ENCODE results near the gene CRIM1. TPM values are rescaled to one million over a fixed set of nuclear protein-coding genes. Genes with fewer than 3 reads are reported as not detected.

Gene CRIM1
- total RNA-seq, 1 experiment from 2014 or later: 8.3 TPM

- DNase-seq (ENCODE audit: low spot score): no peak
Observed at GRCh38 chr2:36455788-36456187, 100.2 kb downstream of the CRIM1 start.

- no peak for DNase-seq (ENCODE audit: low spot score)
Observed at GRCh38 chr2:36456227-36457175, 100.9 kb downstream of the CRIM1 start.

GRCh38 chr2:36458106-36458505 is 102.5 kb downstream of the CRIM1 start:
- no peak for DNase-seq (ENCODE audit: low spot score)

- no peak for DNase-seq (ENCODE audit: low spot score)
Observed at GRCh38 chr2:36459725-36460137, 104.2 kb downstream of the CRIM1 start.

- peak; percentile 39 for DNase-seq (ENCODE audit: low spot score)
Observed at GRCh38 chr2:36461039-36461681, 105.6 kb downstream of the CRIM1 start.

GRCh38 chr2:36462311-36462935 is 106.8 kb downstream of the CRIM1 start:
- no peak for DNase-seq (ENCODE audit: low spot score)

- no peak for DNase-seq (ENCODE audit: low spot score)
Observed at GRCh38 chr2:36463365-36463764, 107.8 kb downstream of the CRIM1 start.

- no peak for DNase-seq (ENCODE audit: low spot score)
Observed at GRCh38 chr2:36464006-36464721, 108.6 kb downstream of the CRIM1 start.

- DNase-seq (ENCODE audit: low spot score): no peak
Observed at GRCh38 chr2:36466135-36466534, 110.6 kb downstream of the CRIM1 start.

- no peak for DNase-seq (ENCODE audit: low spot score)
Observed at GRCh38 chr2:36468463-36469105, 113.0 kb downstream of the CRIM1 start.

- no peak for DNase-seq (ENCODE audit: low spot score)
Observed at GRCh38 chr2:36469106-36469477, 113.5 kb downstream of the CRIM1 start.

- no peak for DNase-seq (ENCODE audit: low spot score)
Observed at GRCh38 chr2:36469710-36470109, 114.1 kb downstream of the CRIM1 start.

- DNase-seq (ENCODE audit: low spot score): no peak
Observed at GRCh38 chr2:36473230-36473629, 117.7 kb downstream of the CRIM1 start.

GRCh38 chr2:36476411-36476810 is 120.8 kb downstream of the CRIM1 start:
- no peak for DNase-seq (ENCODE audit: low spot score)

- DNase-seq (ENCODE audit: low spot score): no peak
Observed at GRCh38 chr2:36477315-36477714, 121.7 kb downstream of the CRIM1 start.

GRCh38 chr2:36477746-36478145 is 122.2 kb downstream of the CRIM1 start:
- DNase-seq (ENCODE audit: low spot score): no peak

GRCh38 chr2:36478332-36478738 is 122.8 kb downstream of the CRIM1 start:
- no peak for DNase-seq (ENCODE audit: low spot score)

GRCh38 chr2:36478999-36479398 is 123.4 kb downstream of the CRIM1 start:
- DNase-seq (ENCODE audit: low spot score): no peak

- DNase-seq (ENCODE audit: low spot score): no peak
Observed at GRCh38 chr2:36479406-36479805, 123.8 kb downstream of the CRIM1 start.

- no peak for DNase-seq (ENCODE audit: low spot score)
Observed at GRCh38 chr2:36480028-36480427, 124.5 kb downstream of the CRIM1 start.

GRCh38 chr2:36480636-36481035 is 125.1 kb downstream of the CRIM1 start:
- no peak for DNase-seq (ENCODE audit: low spot score)

All from H4 (cell line).